ENCODE data around the gene RPS6KA3.

DNA sequence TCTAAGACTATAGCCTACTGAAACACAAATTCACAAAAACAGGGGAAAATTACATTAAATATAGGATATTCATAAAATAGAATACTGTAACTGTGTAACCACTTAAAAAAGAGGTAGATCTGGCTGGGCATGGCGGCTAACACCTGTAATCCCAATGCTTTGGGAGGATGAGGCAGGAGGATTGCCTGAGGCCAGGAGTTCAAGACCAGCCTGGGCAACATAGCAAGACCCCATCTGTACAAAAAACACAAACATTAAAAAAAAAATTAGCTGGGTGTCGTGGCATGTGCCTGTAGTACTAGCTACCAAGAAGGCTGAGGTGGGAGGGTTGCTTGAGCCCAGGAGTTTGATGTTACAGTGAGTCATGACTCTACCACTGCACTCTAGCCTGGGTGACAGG lies 33.4 kb downstream of the RPS6KA3 start:
- TF ChIP-seq, protein P1, sequence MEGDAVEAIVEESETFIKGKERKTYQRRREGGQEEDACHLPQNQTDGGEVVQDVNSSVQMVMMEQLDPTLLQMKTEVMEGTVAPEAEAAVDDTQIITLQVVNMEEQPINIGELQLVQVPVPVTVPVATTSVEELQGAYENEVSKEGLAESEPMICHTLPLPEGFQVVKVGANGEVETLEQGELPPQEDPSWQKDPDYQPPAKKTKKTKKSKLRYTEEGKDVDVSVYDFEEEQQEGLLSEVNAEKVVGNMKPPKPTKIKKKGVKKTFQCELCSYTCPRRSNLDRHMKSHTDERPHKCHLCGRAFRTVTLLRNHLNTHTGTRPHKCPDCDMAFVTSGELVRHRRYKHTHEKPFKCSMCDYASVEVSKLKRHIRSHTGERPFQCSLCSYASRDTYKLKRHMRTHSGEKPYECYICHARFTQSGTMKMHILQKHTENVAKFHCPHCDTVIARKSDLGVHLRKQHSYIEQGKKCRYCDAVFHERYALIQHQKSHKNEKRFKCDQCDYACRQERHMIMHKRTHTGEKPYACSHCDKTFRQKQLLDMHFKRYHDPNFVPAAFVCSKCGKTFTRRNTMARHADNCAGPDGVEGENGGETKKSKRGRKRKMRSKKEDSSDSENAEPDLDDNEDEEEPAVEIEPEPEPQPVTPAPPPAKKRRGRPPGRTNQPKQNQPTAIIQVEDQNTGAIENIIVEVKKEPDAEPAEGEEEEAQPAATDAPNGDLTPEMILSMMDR (optimal IDR thresholded peaks at IDR 0.05 in 1 of 3, IDR thresholded peaks at IDR 0.05 in 1 of 3, conservative IDR thresholded peaks at IDR 0.05 in 1 of 3; ENCODE audit: extremely low read depth in 1 of 3, insufficient read depth in 2 of 3, low read length in 3 of 3): no peak
- no peak for TF ChIP-seq EZH2 (IDR thresholded peaks at IDR 0.05; ENCODE audit: low read length)

All from keratinocyte (primary cell).